SK-N-SH (cell line): ENCODE measurements around the gene NLGN1.

Source experiments
- CTCF ChIP-seq: fragments of 200-600 bp; sonication (generic); IDR thresholded peaks from 2 replicates; pipeline ENCODE4 v1.6.1; 2017; ENCODE audit warnings: antibody characterized with exemption, mild to moderate bottlenecking, moderate library complexity
- ELF1 ChIP-seq: IDR thresholded peaks from 2 replicates; pipeline ENCODE4 v1.4.0; 2012
- POLR2AphosphoS5 ChIP-seq: IDR thresholded peaks from 2 replicates; pipeline ENCODE4 v1.6.1; 2012; ENCODE audit warnings: low read depth, low read length
- RAD21 ChIP-seq: IDR thresholded peaks from 2 replicates; pipeline ENCODE4 v1.6.1; 2012; ENCODE audit warnings: mild to moderate bottlenecking, low read length
- RXRA ChIP-seq: IDR thresholded peaks from 2 replicates; pipeline ENCODE4 v1.4.0; 2012; ENCODE audit warnings: low read depth, mild to moderate bottlenecking, borderline replicate concordance
- SIN3A ChIP-seq: IDR thresholded peaks from 2 replicates; pipeline ENCODE4 v1.6.1; 2012; ENCODE audit warnings: low read depth, mild to moderate bottlenecking, low read length, moderate library complexity, borderline replicate concordance

GRCh38 chr3:173709026-173709425 lies 311.5 kb downstream of the NLGN1 start:
- no peak for TF ChIP-seq SIN3A
- TF ChIP-seq RAD21, result no peak
- no peak for TF ChIP-seq ELF1
- no peak for TF ChIP-seq RXRA
- TF ChIP-seq POLR2AphosphoS5, result no peak
- TF ChIP-seq CTCF, result no peak
